Measurements from ENCODE around the gene NUDT8. TPM values are rescaled to one million over a fixed set of nuclear protein-coding genes. Genes with fewer than 3 reads are reported as not detected.

NUDT8 gene
- total RNA-seq, 4 donors from 2014 or later = 11.0 to 21.3 (median 20.0) TPM

- 25 to 55% methylated on average over 31 to 34 of the region's 34 CpGs for WGBS, 2 donors
- peaks cover 0 to 27% (median under 1%) of the 10 kb centered on the region in 3 donors for H3K36me3 ChIP-seq
- H3K4me3 ChIP-seq = no peak overlapping the region
- peaks cover 0 to 13% of the 10 kb centered on the region in 2 donors for H3K27me3 ChIP-seq
- no peak overlapping the region for H3K27ac ChIP-seq
- no peak for DNase-seq (ENCODE audit: low spot score in 2 of 2)
- no peaks in the 10 kb centered on the region for H3K9me3 ChIP-seq
- TF ChIP-seq EP300 (IDR thresholded peaks at IDR 0.05) = no peak
- TF ChIP-seq POLR2A (IDR thresholded peaks at IDR 0.05) = no peak
- no peak for TF ChIP-seq CTCF (IDR thresholded peaks at IDR 0.05)
- H3K4me1 ChIP-seq = peaks cover 0 to 20% (median 7%) of the 10 kb centered on the region in 4 donors
These were observed 13.9 kb downstream of the NUDT8 start for GRCh38 chr11:67615728-67616430.

- DNase-seq (ENCODE audit: low spot score in 2 of 2) = no peak
- Histone ChIP-seq H3K9me3 (no peaks in the 10 kb centered on the region), H3K4me1 (peaks cover 0 to 20% (median 7%) of the 10 kb centered on the region in 4 donors), H3K27ac (peak overlapping the region in 1 of 4 donors; percentile 81), H3K27me3 (peaks cover 0 to 13% of the 10 kb centered on the region in 2 donors), H3K4me3 (no peak overlapping the region), H3K36me3 (peaks cover 0 to 36% (median 9%) of the 10 kb centered on the region in 3 donors)
- WGBS, 2 donors = 77 to 79% methylated on average over 12 to 13 of the region's 18 CpGs
- TF ChIP-seq POLR2A (IDR thresholded peaks at IDR 0.05) (no peak), EP300 (IDR thresholded peaks at IDR 0.05) (no peak), CTCF (IDR thresholded peaks at IDR 0.05) (peak in 1 of 5 experiments; percentile 20)
These were observed 14.7 kb downstream of the NUDT8 start for GRCh38 chr11:67614730-67615714.

GRCh38 chr11:67613960-67614715, 15.6 kb downstream of the NUDT8 start:
- no peak for DNase-seq (ENCODE audit: low spot score in 2 of 2)
- H3K27me3 ChIP-seq = peaks cover 0 to 13% of the 10 kb centered on the region in 2 donors
- 22 to 28% methylated on average over 18 to 23 of the region's 23 CpGs for WGBS, 2 donors

More at GRCh38 chr11:67613960-67614715, 15.6 kb downstream of the NUDT8 start:
- H3K9me3 ChIP-seq = no peaks in the 10 kb centered on the region
- H3K4me3 ChIP-seq = peak overlapping the region; percentile 19 to 49 (median 32)
- H3K36me3 ChIP-seq = peaks cover 0 to 43% (median 9%) of the 10 kb centered on the region in 3 donors
- TF ChIP-seq EP300 (IDR thresholded peaks at IDR 0.05) (no peak), CTCF (IDR thresholded peaks at IDR 0.05) (peak; percentile 55 to 67 (median 62)), POLR2A (IDR thresholded peaks at IDR 0.05) (no peak)
- H3K27ac ChIP-seq = peak overlapping the region in 3 of 4 donors; percentile 32 to 81 (median 62)
- H3K4me1 ChIP-seq = peaks cover 0 to 20% (median 7%) of the 10 kb centered on the region in 4 donors
